DMS153 (cell line): ENCODE measurements around the gene CHPT1.

ENCODE experiments used
- DNase-seq: peaks from one replicate; lab custom pipeline; 2025; lab: John Stamatoyannopoulos, UW

The CHPT1 gene

GRCh38 chr12:101685092-101685491 lies 12.3 kb upstream of the CHPT1 start:
- no peak for DNase-seq

- DNase-seq: no peak
Measured at GRCh38 chr12:101686176-101686575, 11.3 kb upstream of the CHPT1 start.

GRCh38 chr12:101690544-101691098 lies 6.8 kb upstream of the CHPT1 start:
- no peak for DNase-seq

- DNase-seq: no peak
Measured at GRCh38 chr12:101691503-101692096, 5.8 kb upstream of the CHPT1 start.

- no peak for DNase-seq
Measured at GRCh38 chr12:101694297-101694848, 3.1 kb upstream of the CHPT1 start.

GRCh38 chr12:101694986-101695385 lies 2.5 kb upstream of the CHPT1 start:
- no peak for DNase-seq

- no peak for DNase-seq
Measured at GRCh38 chr12:101695706-101696105, 1.7 kb upstream of the CHPT1 start.

- DNase-seq: no peak
Measured at GRCh38 chr12:101696251-101697196, 916 bp upstream of the CHPT1 start.

- no peak for DNase-seq
Measured at GRCh38 chr12:101697930-101698799, 725 bp downstream of the CHPT1 start.

- no peak for DNase-seq
Measured at GRCh38 chr12:101698800-101699347, 1.4 kb downstream of the CHPT1 start.

GRCh38 chr12:101700299-101700820 lies 2.9 kb downstream of the CHPT1 start:
- no peak for DNase-seq

GRCh38 chr12:101703487-101703886 lies 6.0 kb downstream of the CHPT1 start:
- DNase-seq: no peak

- DNase-seq: no peak
Measured at GRCh38 chr12:101706403-101706802, 9.0 kb downstream of the CHPT1 start.

GRCh38 chr12:101707131-101707782 lies 9.8 kb downstream of the CHPT1 start:
- DNase-seq: no peak

- DNase-seq: no peak
Measured at GRCh38 chr12:101710288-101710687, 12.8 kb downstream of the CHPT1 start.

GRCh38 chr12:101713059-101713682 lies 15.7 kb downstream of the CHPT1 start:
- DNase-seq: no peak

- no peak for DNase-seq
Measured at GRCh38 chr12:101713930-101714329, 16.5 kb downstream of the CHPT1 start.

- DNase-seq: no peak
Measured at GRCh38 chr12:101714877-101715444, 17.5 kb downstream of the CHPT1 start.

GRCh38 chr12:101719566-101719965 lies 22.1 kb downstream of the CHPT1 start:
- no peak for DNase-seq

- no peak for DNase-seq
Measured at GRCh38 chr12:101720118-101720517, 22.7 kb downstream of the CHPT1 start.
